Stimulated activated CD4-positive, alpha-beta T cell treated with anti-CD3 and anti-CD28 coated beads, Interleukin-4, amount 100 ng/mL, for 24 hours (primary cell): ENCODE measurements around the gene FBLN2.
"Not testable (repeated sequence)": the region's sequence is repeated elsewhere in the genome, so short reads cannot be mapped to it uniquely, and the experiment has no call there.

Experiments used
- DNase-seq: peaks from one replicate; pipeline ENCODE4 v3.0.0-alpha.2; 2020

The FBLN2 gene

GRCh38 chr3:13548696-13549622, at the start of gene FBLN2:
Gene FBLN2 (plus strand): TSS chr3:13549125. CDS start chr3:13570356, 21,231 bp downstream.
- DNase-seq: no peak

DNA sequence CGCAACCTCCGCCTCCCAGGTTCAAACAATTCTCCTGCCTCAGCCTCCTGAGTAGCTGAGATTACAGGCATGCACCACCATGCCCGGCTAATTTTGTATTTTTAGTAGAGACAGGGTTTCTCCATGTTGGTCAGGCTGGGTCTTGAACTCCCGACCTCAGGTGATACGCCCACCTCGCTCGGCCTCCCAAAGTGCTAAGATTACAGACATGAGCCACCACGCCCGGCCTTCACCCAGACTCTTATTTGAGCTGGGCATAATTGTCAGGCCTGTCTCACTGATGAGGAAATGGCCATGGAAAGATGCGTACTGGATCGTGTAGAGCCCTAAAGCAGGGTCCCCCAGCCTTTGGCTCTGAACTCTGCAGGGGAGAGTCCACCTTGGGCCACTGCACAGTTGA, 49.7 kb upstream of the FBLN2 start:
- DNase-seq: not testable (repeated sequence)

DNA sequence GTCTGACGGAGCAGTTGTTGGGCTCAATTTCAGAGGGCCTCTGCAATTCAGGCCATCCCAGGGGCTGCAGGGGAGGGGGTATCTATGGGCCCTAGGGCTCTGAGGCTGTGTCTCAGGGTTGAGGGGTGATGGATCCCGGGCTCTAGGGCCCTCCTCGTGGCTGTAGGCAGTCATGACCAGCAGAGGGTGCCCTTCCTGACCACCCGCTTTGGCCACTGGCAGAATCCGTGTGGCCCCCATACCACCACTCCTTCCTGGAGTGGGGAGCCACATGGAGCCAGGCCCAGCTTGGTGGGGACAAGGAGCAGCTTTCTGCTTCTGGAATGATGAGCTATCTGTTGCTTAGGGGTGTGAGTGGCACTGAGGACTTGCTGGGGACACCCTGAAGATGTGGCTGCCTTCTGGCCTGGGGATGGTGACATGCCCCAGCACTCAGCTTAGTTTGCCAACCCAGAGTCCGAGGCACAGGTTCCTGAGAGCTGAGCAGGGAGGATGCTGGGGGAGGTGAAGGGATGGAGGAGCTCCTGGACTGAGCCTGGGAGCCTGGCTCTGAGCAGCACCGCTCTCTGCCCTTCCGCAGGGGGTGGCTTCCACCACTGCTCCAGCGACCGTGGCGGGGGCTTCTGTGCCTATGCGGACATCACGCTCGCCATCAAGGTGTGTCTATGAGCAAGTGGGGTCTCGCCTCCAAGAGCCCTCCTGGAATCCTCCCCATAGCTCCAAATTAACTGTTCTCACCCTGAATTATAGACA, 48.6 kb upstream of the FBLN2 start:
- no peak for DNase-seq

DNA sequence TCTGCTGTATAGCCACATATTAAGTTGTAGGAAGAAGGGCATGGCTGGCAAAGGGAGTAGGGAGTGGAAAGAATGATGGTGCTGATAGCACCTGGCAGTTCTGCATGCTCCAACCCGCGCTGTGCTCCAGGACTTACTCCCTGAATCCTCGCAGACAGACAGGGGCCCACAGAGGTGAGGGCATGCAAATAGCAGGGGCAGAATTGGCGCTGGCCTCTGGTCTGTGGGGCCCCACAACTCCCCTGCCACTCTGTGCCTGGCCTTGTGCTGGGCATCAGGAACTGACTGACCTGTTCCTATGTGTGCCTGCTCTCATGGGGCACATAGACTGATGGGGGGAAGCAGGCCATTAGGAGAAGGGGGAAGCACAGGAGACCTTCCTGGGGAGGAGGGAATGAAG, 47.9 kb upstream of the FBLN2 start:
- DNase-seq: no peak

- DNase-seq: no peak
Measured at GRCh38 chr3:13501521-13501920, 47.4 kb upstream of the FBLN2 start.

DNA sequence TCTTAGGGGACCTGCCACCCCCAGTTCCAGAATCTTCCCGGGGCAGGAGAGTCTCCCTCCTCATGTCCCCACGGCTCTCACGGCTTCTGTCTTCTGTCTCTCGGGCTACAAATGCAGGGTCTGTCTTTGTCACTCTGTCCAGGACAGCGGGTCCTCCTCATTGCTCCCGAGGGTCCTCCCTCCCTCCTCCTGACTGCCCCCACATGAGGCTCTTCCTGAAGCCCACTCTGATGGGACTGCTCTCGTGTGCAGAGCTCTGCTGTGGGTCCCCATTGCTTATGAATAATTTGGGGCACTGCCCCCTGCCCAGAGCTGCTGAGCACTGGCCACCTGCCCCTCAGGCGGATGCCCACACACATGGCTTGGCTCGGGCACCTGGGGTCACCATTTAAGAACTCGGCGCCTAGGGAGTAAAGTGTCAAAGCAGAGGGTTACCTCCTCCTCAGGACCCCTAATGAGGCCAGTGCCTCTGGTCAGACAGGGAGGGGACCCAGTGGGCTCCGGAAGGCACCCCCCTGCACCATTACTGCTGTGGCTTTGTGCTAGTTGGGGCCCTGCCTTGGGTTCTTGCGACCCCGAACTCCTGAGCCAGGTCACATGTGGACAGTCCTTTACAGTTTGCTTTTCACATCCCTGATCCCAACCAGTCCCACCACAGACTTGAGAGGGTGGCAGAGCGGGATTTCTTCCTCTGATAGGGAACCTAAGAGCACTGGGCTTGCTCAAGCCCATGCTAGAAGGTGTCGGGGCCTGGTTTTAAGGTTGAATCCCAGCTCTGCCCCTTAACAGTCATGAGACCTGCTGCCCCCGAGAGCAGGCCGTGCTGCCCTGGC, 46.8 kb upstream of the FBLN2 start:
- no peak for DNase-seq

- no peak for DNase-seq
Measured at GRCh38 chr3:13502791-13503060, 46.2 kb upstream of the FBLN2 start.

GRCh38 chr3:13504161-13504831, 44.6 kb upstream of the FBLN2 start:
- DNase-seq: no peak

- no peak for DNase-seq
Measured at GRCh38 chr3:13505147-13506130, 43.5 kb upstream of the FBLN2 start.

DNA sequence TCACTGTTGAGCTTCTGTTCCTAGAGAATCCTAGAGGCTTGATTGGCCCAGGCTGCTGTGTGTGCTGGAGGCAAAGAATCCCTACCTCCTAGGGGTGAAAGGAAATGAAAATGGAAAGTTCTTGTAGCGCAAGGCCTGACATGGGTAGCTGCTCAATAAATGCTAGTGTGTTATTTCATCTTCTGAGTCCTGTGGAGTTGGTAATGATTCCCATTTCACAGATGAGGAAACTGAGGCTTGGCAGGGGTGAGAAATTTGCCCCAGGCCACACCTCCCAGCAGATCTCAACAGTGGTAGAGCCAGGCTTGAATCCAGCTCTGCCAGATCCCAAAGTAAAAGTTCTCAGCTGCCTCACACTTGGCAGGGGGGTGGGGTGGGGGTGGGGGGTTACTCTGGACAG, 42.7 kb upstream of the FBLN2 start:
- no peak for DNase-seq

GRCh38 chr3:13506680-13507079, 42.2 kb upstream of the FBLN2 start:
- DNase-seq: no peak

GRCh38 chr3:13507247-13507569, 41.7 kb upstream of the FBLN2 start:
- no peak for DNase-seq

GRCh38 chr3:13507570-13508339, 41.2 kb upstream of the FBLN2 start:
- no peak for DNase-seq

DNA sequence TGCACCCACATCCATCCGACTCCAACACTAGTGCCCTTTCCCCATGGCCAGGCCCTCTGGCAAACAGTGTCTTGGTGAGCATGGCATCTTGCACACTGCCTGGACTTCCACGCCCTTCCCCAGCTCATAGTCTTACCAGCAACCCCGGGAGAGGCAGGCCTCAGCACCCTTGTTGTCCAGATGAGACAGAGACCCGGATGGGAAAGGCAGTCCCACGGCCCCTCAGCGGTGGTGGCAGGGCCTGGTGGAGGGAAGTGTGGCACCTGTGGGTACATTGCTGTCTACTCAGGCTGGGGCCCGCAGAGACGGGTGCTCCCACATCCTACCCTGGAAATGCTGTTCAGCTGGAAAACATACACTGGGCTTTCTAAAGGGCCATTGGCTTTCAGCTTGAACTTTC, 40.4 kb upstream of the FBLN2 start:
- no peak for DNase-seq

GRCh38 chr3:13509059-13509815, 39.7 kb upstream of the FBLN2 start:
- no peak for DNase-seq

- DNase-seq: no peak
Measured at GRCh38 chr3:13509816-13510192, 39.1 kb upstream of the FBLN2 start.

DNA sequence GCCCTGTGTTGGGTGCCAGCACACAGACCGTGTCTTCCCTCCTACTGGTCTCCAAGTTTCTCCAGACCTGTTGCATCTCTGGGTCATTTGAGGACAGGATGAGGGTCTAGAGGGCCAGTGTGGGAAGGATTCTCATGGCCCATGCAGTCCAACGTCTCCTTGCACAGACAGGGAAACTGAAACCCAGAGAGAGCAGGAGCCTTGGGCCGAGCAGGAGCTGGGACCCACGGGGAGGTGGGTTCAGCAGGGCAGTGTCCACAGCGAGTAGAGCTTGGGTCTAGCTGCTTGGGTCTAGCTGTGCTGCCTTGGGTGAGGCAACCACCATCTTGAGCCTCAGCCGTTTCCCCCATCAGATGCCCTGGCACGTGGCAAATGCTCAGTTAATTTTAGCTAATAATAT, 36.5 kb upstream of the FBLN2 start:
- DNase-seq: no peak

DNA sequence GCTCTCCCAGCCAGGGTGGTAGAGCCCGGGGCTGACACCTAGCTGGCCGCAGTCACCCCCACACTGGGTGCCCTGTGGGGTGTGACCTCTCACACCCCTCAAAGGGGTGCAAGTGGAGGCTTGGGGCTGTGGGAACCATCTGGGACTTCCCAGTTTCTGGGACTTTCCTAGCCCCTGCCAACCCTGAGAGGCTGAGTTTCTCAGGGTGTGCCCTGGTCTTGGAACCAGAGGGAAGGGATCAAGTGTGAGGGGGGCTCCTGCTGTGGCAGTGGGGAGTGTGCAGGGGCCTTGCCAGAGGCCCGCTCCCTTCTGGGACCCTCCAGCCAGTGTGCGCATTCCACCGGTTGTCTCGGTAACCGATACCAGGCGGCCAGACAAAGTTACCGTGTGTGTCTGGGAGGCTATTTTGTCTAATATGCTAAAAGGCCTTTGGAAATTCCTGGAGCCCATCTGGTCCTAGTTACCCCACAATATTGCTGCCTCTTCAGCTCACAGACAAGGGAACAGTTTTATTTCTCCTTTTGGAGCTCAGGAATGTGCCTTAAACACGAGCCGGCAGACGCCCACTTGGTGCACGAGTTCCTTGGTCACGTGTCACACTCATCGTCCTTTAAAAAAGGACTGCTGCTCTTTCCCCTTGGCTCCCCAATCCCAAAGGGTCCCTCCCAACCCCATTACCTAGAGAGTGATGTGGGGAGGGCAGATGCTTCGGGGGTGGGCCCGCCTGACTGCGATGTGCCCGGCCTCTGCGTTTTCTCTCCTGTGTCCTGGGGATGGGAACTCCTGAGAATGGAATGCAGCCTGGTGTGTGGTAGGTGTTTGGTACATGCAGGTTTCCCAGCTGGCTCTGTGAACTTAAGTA, 35.6 kb upstream of the FBLN2 start:
- DNase-seq: no peak

DNA sequence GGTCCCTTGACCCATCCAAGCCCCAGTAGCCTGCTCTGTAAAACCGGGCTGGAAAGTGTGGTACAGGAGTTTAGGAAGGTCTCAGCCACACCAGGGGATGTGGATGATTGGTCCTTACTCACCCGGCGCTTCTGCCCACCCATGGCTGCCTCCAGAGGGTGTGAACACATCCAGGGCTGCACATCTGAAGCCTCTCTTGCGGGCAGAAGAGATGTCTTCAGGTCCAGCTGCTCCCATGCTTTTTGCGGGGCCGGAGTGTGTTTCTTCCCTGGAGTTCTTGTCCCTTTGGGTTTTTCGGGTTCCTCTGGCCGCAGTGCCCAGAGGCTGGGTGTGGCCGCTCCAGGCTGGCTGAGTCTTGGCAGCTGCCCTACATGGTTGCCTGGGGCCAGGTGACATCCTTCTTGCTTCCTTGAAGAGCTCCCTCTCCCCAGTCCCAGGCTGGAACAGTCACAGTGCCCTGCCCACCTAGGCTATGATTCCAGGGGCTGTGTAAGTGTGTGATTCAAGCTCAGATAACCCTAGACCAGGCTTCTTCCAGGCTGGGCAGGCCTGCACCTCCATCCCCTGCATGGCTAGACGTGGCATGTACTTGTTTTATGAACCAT, 34.9 kb upstream of the FBLN2 start:
- no peak for DNase-seq
